Esophagus mucosa (tissue), 1 donor: ENCODE measurements around the gene NKG7. TPM values are rescaled to one million over a fixed set of nuclear protein-coding genes. Genes with fewer than 3 reads are reported as not detected.

Source experiments
- ATAC-seq: fragments of 200-7000 bp; cut with Tn5 transposase; one replicate; pipeline ENCODE4 v1.9.1; 2020
- total RNA-seq: library from RNA; stranded (reverse); gene quantifications from one replicate; pipeline ENCODE4 v1.2.4, GENCODE V29; 2023
- donor health status: DM: yes; HTN: yes; CAD: no.

The NKG7 gene
- total RNA-seq, 1 donor from 2014 or later, result not detected

- no peak for ATAC-seq
Observed at GRCh38 chr19:51337141-51337860, 35.2 kb downstream of the NKG7 start.

- no peak for ATAC-seq
Observed at GRCh38 chr19:51333836-51334460, 38.5 kb downstream of the NKG7 start.

GRCh38 chr19:51331716-51332115, 40.7 kb downstream of the NKG7 start:
- no peak for ATAC-seq

GRCh38 chr19:51331193-51331592, 41.3 kb downstream of the NKG7 start:
- no peak for ATAC-seq

- ATAC-seq, result no peak
Observed at GRCh38 chr19:51330366-51330765, 42.1 kb downstream of the NKG7 start.

- no peak for ATAC-seq
Observed at GRCh38 chr19:51329411-51329810, 43.0 kb downstream of the NKG7 start.

- ATAC-seq, result peak; percentile 54
Observed at GRCh38 chr19:51327066-51328001, 45.1 kb downstream of the NKG7 start.

GRCh38 chr19:51326216-51327065, 46.0 kb downstream of the NKG7 start:
- ATAC-seq, result peak; percentile 3

GRCh38 chr19:51325161-51325976, 47.1 kb downstream of the NKG7 start:
- peak; percentile 1 for ATAC-seq

- ATAC-seq, result no peak
Observed at GRCh38 chr19:51324167-51324481, 48.3 kb downstream of the NKG7 start.

GRCh38 chr19:51323481-51324166, 48.8 kb downstream of the NKG7 start:
- peak; percentile 4 for ATAC-seq

- ATAC-seq, result peak; percentile 17
Observed at GRCh38 chr19:51321799-51322198, 50.7 kb downstream of the NKG7 start.

Other genes with a start within 250 kb of the NKG7 start
- gene SIGLEC9, start 247.7 kb downstream of the NKG7 start, total RNA-seq, result 0.48 TPM
- 0.44 TPM for gene SIGLEC7, start 230.4 kb downstream of the NKG7 start, total RNA-seq
- 0.40 TPM for gene CD33, start 147.6 kb downstream of the NKG7 start, total RNA-seq
- not detected for gene SIGLECL1, start 121.6 kb downstream of the NKG7 start, total RNA-seq
- gene IGLON5, start 61.0 kb downstream of the NKG7 start, total RNA-seq, result not detected
- 103 TPM for gene VSIG10L, start 30.5 kb downstream of the NKG7 start, total RNA-seq
- 142 TPM for gene ETFB, start 6.3 kb downstream of the NKG7 start, total RNA-seq
- 1.1 TPM for gene CLDND2, start 3.7 kb downstream of the NKG7 start, total RNA-seq
- not detected for gene LIM2, start 15.3 kb upstream of the NKG7 start, total RNA-seq
- gene C19orf84, start 17.9 kb upstream of the NKG7 start, total RNA-seq, result not detected
- 2.0 TPM for gene SIGLEC10, start 45.0 kb upstream of the NKG7 start, total RNA-seq
- not detected for gene SIGLEC8, start 85.8 kb upstream of the NKG7 start, total RNA-seq
- gene CEACAM18, start 105.9 kb upstream of the NKG7 start, total RNA-seq, result not detected
- gene SIGLEC12, start 129.1 kb upstream of the NKG7 start, total RNA-seq, result not detected
- 0.44 TPM for gene SIGLEC6, start 159.0 kb upstream of the NKG7 start, total RNA-seq
- gene ZNF175, start 198.6 kb upstream of the NKG7 start, total RNA-seq, result 5.8 TPM